ENCODE results near the gene BLOC1S6.
A peak's percentile ranks its signal among the peaks of the same experiment; 100 is the strongest.
"Not testable (repeated sequence)": the region's sequence is repeated elsewhere in the genome, so short reads cannot be mapped to it uniquely, and the experiment has no call there.

The BLOC1S6 gene

GRCh38 chr15:45641999-45642932, 55.1 kb downstream of the BLOC1S6 start:
- H3K27ac Mint-ChIP-seq, result no peak overlapping the region
- H3K4me1 Mint-ChIP-seq (ENCODE audit: low read depth), result peaks cover 64% of the 10 kb centered on the region
- H3K9me3 Mint-ChIP-seq, result no peaks in the 10 kb centered on the region
- peaks cover 58% of the 10 kb centered on the region for H3K36me3 Mint-ChIP-seq (ENCODE audit: low read depth)
- H3K27me3 Mint-ChIP-seq (ENCODE audit: low read depth), result no peaks in the 10 kb centered on the region
- H3K4me3 Mint-ChIP-seq, result no peak overlapping the region

- H3K27me3 Mint-ChIP-seq (ENCODE audit: low read depth), result no peaks in the 10 kb centered on the region
- H3K9me3 Mint-ChIP-seq, result no peaks in the 10 kb centered on the region
- peaks cover 44% of the 10 kb centered on the region for H3K36me3 Mint-ChIP-seq (ENCODE audit: low read depth)
- peaks cover 59% of the 10 kb centered on the region for H3K4me1 Mint-ChIP-seq (ENCODE audit: low read depth)
- peak overlapping the region; percentile 61 for H3K27ac Mint-ChIP-seq
- no peak overlapping the region for H3K4me3 Mint-ChIP-seq
Measured at GRCh38 chr15:45644437-45644836, 57.3 kb downstream of the BLOC1S6 start.

GRCh38 chr15:45645026-45645980, 58.1 kb downstream of the BLOC1S6 start:
- H3K9me3 Mint-ChIP-seq, result no peaks in the 10 kb centered on the region
- peaks cover 40% of the 10 kb centered on the region for H3K36me3 Mint-ChIP-seq (ENCODE audit: low read depth)
- H3K27ac Mint-ChIP-seq, result no peak overlapping the region
- H3K27me3 Mint-ChIP-seq (ENCODE audit: low read depth), result no peaks in the 10 kb centered on the region
- peak overlapping the region; percentile 22 for H3K4me3 Mint-ChIP-seq
- peaks cover 55% of the 10 kb centered on the region for H3K4me1 Mint-ChIP-seq (ENCODE audit: low read depth)

- Mint-ChIP-seq H3K27ac (peak overlapping the region; percentile 20), H3K36me3 (ENCODE audit: low read depth) (peaks cover 38% of the 10 kb centered on the region), H3K27me3 (ENCODE audit: low read depth) (no peaks in the 10 kb centered on the region), H3K4me3 (no peak overlapping the region), H3K9me3 (no peaks in the 10 kb centered on the region), H3K4me1 (ENCODE audit: low read depth) (peaks cover 52% of the 10 kb centered on the region)
Measured at GRCh38 chr15:45646220-45646619, 59.0 kb downstream of the BLOC1S6 start.

GRCh38 chr15:45647828-45648227, 60.6 kb downstream of the BLOC1S6 start:
- no peaks in the 10 kb centered on the region for H3K27me3 Mint-ChIP-seq (ENCODE audit: low read depth)
- no peak overlapping the region for H3K4me3 Mint-ChIP-seq
- no peaks in the 10 kb centered on the region for H3K9me3 Mint-ChIP-seq
- peaks cover 35% of the 10 kb centered on the region for H3K36me3 Mint-ChIP-seq (ENCODE audit: low read depth)
- no peak overlapping the region for H3K27ac Mint-ChIP-seq
- H3K4me1 Mint-ChIP-seq (ENCODE audit: low read depth), result peaks cover 39% of the 10 kb centered on the region

GRCh38 chr15:45648521-45649200, 61.5 kb downstream of the BLOC1S6 start:
- Mint-ChIP-seq H3K36me3 (ENCODE audit: low read depth) (peaks cover 31% of the 10 kb centered on the region), H3K9me3 (no peaks in the 10 kb centered on the region), H3K4me3 (no peak overlapping the region), H3K4me1 (ENCODE audit: low read depth) (peaks cover 41% of the 10 kb centered on the region), H3K27me3 (ENCODE audit: low read depth) (no peaks in the 10 kb centered on the region), H3K27ac (peak overlapping the region; percentile 59)

GRCh38 chr15:45650007-45650406, 62.8 kb downstream of the BLOC1S6 start:
- not testable (repeated sequence) for H3K9me3 Mint-ChIP-seq; H3K27ac Mint-ChIP-seq; H3K27me3 Mint-ChIP-seq (ENCODE audit: low read depth); H3K4me3 Mint-ChIP-seq
- Mint-ChIP-seq H3K4me1 (ENCODE audit: low read depth) (peaks cover 35% of the 10 kb centered on the region), H3K36me3 (ENCODE audit: low read depth) (peaks cover 24% of the 10 kb centered on the region)

GRCh38 chr15:45650889-45651525, 63.8 kb downstream of the BLOC1S6 start:
- Mint-ChIP-seq H3K27me3 (ENCODE audit: low read depth) (no peaks in the 10 kb centered on the region), H3K9me3 (no peaks in the 10 kb centered on the region), H3K27ac (no peak overlapping the region), H3K4me3 (no peak overlapping the region), H3K4me1 (ENCODE audit: low read depth) (peaks cover 32% of the 10 kb centered on the region), H3K36me3 (ENCODE audit: low read depth) (peaks cover 22% of the 10 kb centered on the region)

GRCh38 chr15:45653702-45654424, 66.7 kb downstream of the BLOC1S6 start:
- peaks cover 25% of the 10 kb centered on the region for H3K4me1 Mint-ChIP-seq (ENCODE audit: low read depth)
- no peaks in the 10 kb centered on the region for H3K9me3 Mint-ChIP-seq
- H3K27me3 Mint-ChIP-seq (ENCODE audit: low read depth), result no peaks in the 10 kb centered on the region
- H3K27ac Mint-ChIP-seq, result no peak overlapping the region
- peaks cover 15% of the 10 kb centered on the region for H3K36me3 Mint-ChIP-seq (ENCODE audit: low read depth)
- H3K4me3 Mint-ChIP-seq, result no peak overlapping the region

GRCh38 chr15:45654749-45655148, 67.6 kb downstream of the BLOC1S6 start:
- H3K4me3 Mint-ChIP-seq, result no peak overlapping the region
- no peaks in the 10 kb centered on the region for H3K9me3 Mint-ChIP-seq
- no peak overlapping the region for H3K27ac Mint-ChIP-seq
- H3K36me3 Mint-ChIP-seq (ENCODE audit: low read depth), result peaks cover 21% of the 10 kb centered on the region
- no peaks in the 10 kb centered on the region for H3K27me3 Mint-ChIP-seq (ENCODE audit: low read depth)
- H3K4me1 Mint-ChIP-seq (ENCODE audit: low read depth), result peaks cover 23% of the 10 kb centered on the region

GRCh38 chr15:45657254-45657653, 70.1 kb downstream of the BLOC1S6 start:
- no peaks in the 10 kb centered on the region for H3K9me3 Mint-ChIP-seq
- H3K4me3 Mint-ChIP-seq, result no peak overlapping the region
- H3K4me1 Mint-ChIP-seq (ENCODE audit: low read depth), result peaks cover 25% of the 10 kb centered on the region
- peaks cover 21% of the 10 kb centered on the region for H3K36me3 Mint-ChIP-seq (ENCODE audit: low read depth)
- no peak overlapping the region for H3K27ac Mint-ChIP-seq
- H3K27me3 Mint-ChIP-seq (ENCODE audit: low read depth), result no peaks in the 10 kb centered on the region

GRCh38 chr15:45657764-45658545, 70.8 kb downstream of the BLOC1S6 start:
- H3K27ac Mint-ChIP-seq, result no peak overlapping the region
- peaks cover 21% of the 10 kb centered on the region for H3K36me3 Mint-ChIP-seq (ENCODE audit: low read depth)
- no peak overlapping the region for H3K4me3 Mint-ChIP-seq
- peaks cover 23% of the 10 kb centered on the region for H3K4me1 Mint-ChIP-seq (ENCODE audit: low read depth)
- H3K9me3 Mint-ChIP-seq, result no peaks in the 10 kb centered on the region
- H3K27me3 Mint-ChIP-seq (ENCODE audit: low read depth), result no peaks in the 10 kb centered on the region
